Measurements from ENCODE around the gene HGF.

Gene HGF

DNA sequence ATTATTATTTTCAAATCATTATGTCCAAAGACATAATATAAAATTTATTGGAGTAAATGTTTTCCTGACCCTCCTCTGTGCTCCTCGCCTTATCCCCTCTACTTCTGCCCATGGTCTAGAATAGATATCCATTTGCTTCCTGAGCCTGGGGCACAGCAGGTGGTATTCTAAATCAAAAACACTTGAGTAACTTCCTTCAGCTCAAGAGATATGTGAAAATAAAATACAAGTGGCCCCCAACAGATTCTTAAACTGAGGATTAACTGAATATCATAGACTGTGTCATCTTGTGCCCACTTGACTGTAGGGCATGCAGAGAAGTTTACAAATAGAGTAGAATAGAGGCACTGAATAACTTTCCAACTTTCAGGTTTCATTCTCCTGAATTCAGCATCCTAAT, 59.1 kb downstream of the HGF start:
- no peak overlapping the region for H3K4me3 ChIP-seq (ENCODE audit: low read depth in 1 of 2, low read length in 2 of 2)
- H3K9me3 ChIP-seq (ENCODE audit: control insufficient read depth in 1 of 2, low read length in 2 of 2): no peaks in the 10 kb centered on the region
- H3K27me3 ChIP-seq (ENCODE audit: low read depth, low read length): no peaks in the 10 kb centered on the region
- H3K27ac ChIP-seq (ENCODE audit: low read length): no peak overlapping the region
- no peaks in the 10 kb centered on the region for H3K4me1 ChIP-seq (ENCODE audit: control insufficient read depth in 1 of 2, insufficient read depth in 2 of 2, low read length in 2 of 2)
- H3K36me3 ChIP-seq (ENCODE audit: control insufficient read depth in 1 of 2, insufficient read depth in 2 of 2, low read length in 2 of 2): no peaks in the 10 kb centered on the region

DNA sequence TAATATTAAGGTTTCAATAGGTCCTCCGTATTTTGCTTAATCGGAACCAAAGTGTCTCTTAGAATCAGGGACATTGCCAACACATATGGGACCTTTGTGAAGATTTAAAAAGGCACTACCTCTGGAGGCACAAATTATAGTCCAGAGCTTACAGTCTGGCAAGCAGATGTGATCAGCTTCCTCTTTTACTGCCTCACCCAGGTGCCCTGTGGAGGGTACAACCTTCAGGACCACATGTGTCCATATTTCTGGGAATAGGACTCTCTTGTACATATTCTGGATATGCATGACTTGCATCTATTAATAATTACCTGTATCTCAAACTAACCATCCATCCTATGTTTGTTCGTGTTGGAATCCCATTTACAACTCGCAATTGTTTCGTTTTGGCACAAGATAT, 60.0 kb downstream of the HGF start:
- H3K27me3 ChIP-seq (ENCODE audit: low read depth, low read length): no peaks in the 10 kb centered on the region
- no peak overlapping the region for H3K4me3 ChIP-seq (ENCODE audit: low read depth in 1 of 2, low read length in 2 of 2)
- no peaks in the 10 kb centered on the region for H3K4me1 ChIP-seq (ENCODE audit: control insufficient read depth in 1 of 2, insufficient read depth in 2 of 2, low read length in 2 of 2)
- no peak overlapping the region for H3K27ac ChIP-seq (ENCODE audit: low read length)
- H3K36me3 ChIP-seq (ENCODE audit: control insufficient read depth in 1 of 2, insufficient read depth in 2 of 2, low read length in 2 of 2): no peaks in the 10 kb centered on the region
- no peaks in the 10 kb centered on the region for H3K9me3 ChIP-seq (ENCODE audit: control insufficient read depth in 1 of 2, low read length in 2 of 2)

DNA sequence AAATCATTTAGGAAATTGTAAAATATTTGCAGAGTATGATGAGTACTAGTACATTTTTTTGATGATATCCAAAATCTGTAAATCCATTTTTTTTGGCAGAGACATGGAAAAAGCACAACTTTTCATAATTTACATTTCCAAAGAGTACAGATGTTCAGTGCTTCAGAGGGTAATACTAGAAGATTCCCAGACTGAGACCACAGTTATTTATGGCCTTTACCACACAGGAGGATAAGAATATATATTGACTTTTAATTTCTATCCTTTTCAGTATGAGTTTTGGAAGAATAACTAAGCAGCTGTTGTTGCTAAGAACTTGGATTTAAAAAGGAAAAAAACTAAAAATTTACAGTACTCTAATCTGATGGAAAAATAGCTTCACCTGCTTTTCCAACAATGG, 61.9 kb downstream of the HGF start:
- no peak overlapping the region for H3K4me3 ChIP-seq (ENCODE audit: low read depth in 1 of 2, low read length in 2 of 2)
- no peaks in the 10 kb centered on the region for H3K36me3 ChIP-seq (ENCODE audit: control insufficient read depth in 1 of 2, insufficient read depth in 2 of 2, low read length in 2 of 2)
- H3K9me3 ChIP-seq (ENCODE audit: control insufficient read depth in 1 of 2, low read length in 2 of 2): no peaks in the 10 kb centered on the region
- no peak overlapping the region for H3K27ac ChIP-seq (ENCODE audit: low read length)
- no peaks in the 10 kb centered on the region for H3K27me3 ChIP-seq (ENCODE audit: low read depth, low read length)
- H3K4me1 ChIP-seq (ENCODE audit: control insufficient read depth in 1 of 2, insufficient read depth in 2 of 2, low read length in 2 of 2): no peaks in the 10 kb centered on the region

DNA sequence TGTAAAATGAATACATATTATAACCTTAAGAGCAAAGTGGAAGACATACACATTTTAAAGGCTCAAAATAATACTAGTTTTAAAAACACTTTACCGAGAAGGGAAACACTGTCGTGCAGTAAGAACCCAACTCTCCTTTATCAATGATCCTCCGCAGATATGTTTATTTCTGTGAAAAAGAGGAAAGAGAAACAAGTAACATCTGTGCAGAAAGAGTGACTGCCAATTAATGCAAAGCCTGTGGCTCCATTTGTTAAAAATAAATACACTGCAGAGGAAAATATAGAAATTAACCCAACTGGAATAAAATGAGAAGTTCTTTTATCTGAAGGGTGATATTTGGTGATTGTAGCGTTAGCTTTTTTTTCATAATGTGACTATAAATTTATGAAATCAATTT, 62.7 kb downstream of the HGF start:
- Histone ChIP-seq H3K36me3 (ENCODE audit: control insufficient read depth in 1 of 2, insufficient read depth in 2 of 2, low read length in 2 of 2) (no peaks in the 10 kb centered on the region), H3K4me1 (ENCODE audit: control insufficient read depth in 1 of 2, insufficient read depth in 2 of 2, low read length in 2 of 2) (no peaks in the 10 kb centered on the region), H3K4me3 (ENCODE audit: low read depth in 1 of 2, low read length in 2 of 2) (no peak overlapping the region), H3K9me3 (ENCODE audit: control insufficient read depth in 1 of 2, low read length in 2 of 2) (no peaks in the 10 kb centered on the region), H3K27ac (ENCODE audit: low read length) (no peak overlapping the region), H3K27me3 (ENCODE audit: low read depth, low read length) (no peaks in the 10 kb centered on the region)

DNA sequence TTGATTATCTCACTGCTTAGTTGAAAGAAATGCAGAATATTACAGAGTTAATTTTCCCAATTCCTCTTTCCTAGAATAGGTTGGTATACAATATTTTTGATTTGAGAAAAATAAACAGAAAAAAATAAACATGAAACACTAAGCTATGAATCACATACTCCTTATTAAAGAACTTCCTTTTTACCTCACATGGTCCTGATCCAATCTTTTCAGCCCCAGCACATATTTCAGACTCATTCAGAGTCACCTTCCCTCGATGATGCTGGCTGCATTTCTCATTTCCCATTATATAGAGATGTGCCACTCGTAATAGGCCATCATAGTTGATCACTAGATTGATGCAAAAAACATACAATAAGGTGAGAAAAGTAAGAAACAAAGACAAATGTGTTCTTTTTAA, 64.6 kb downstream of the HGF start:
- H3K27ac ChIP-seq (ENCODE audit: low read length): no peak overlapping the region
- H3K4me1 ChIP-seq (ENCODE audit: control insufficient read depth in 1 of 2, insufficient read depth in 2 of 2, low read length in 2 of 2): no peaks in the 10 kb centered on the region
- H3K27me3 ChIP-seq (ENCODE audit: low read depth, low read length): no peaks in the 10 kb centered on the region
- no peak overlapping the region for H3K4me3 ChIP-seq (ENCODE audit: low read depth in 1 of 2, low read length in 2 of 2)
- H3K9me3 ChIP-seq (ENCODE audit: control insufficient read depth in 1 of 2, low read length in 2 of 2): no peaks in the 10 kb centered on the region
- no peaks in the 10 kb centered on the region for H3K36me3 ChIP-seq (ENCODE audit: control insufficient read depth in 1 of 2, insufficient read depth in 2 of 2, low read length in 2 of 2)

DNA sequence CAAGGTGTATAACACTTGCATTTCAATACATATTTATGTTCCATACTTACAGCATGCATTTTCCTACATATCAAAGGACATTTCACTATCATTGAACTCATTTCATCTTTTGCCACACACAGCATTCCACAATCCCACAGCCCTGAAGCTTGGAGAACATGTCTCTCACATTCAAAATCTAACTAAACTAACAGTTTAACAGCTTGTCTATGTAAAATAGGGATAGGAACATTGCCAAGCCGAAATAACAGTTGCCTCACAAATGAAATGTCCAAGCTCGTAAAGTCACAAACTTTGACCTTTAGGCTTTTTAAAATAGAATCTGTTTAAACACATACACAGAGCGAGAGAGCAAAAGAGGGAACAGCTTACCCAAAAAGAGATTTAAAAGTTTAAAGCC, 65.3 kb downstream of the HGF start:
- H3K4me1 ChIP-seq (ENCODE audit: control insufficient read depth in 1 of 2, insufficient read depth in 2 of 2, low read length in 2 of 2): no peaks in the 10 kb centered on the region
- H3K27ac ChIP-seq (ENCODE audit: low read length): no peak overlapping the region
- no peak overlapping the region for H3K4me3 ChIP-seq (ENCODE audit: low read depth in 1 of 2, low read length in 2 of 2)
- no peaks in the 10 kb centered on the region for H3K9me3 ChIP-seq (ENCODE audit: control insufficient read depth in 1 of 2, low read length in 2 of 2)
- H3K36me3 ChIP-seq (ENCODE audit: control insufficient read depth in 1 of 2, insufficient read depth in 2 of 2, low read length in 2 of 2): no peaks in the 10 kb centered on the region
- no peaks in the 10 kb centered on the region for H3K27me3 ChIP-seq (ENCODE audit: low read depth, low read length)

DNA sequence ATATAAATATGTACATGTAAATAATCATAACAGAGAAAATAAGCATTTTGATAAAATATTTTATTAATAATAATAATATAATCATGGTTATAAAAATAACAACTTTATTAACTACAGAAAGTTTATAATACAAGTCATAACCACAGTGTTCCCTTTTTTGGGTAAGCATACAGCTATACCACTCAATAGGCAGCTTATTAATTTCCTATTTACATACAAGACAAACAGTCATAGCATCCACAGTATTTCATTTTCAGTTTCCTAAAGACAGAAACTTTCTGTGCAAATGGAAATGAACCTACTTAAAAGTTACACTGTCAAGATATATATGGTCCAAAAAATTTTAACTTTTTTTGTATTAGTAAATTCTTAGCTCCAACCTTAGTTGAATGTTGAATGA, 70.9 kb downstream of the HGF start:
- Histone ChIP-seq H3K4me3 (ENCODE audit: low read depth in 1 of 2, low read length in 2 of 2) (no peak overlapping the region), H3K27me3 (ENCODE audit: low read depth, low read length) (no peaks in the 10 kb centered on the region), H3K4me1 (ENCODE audit: control insufficient read depth in 1 of 2, insufficient read depth in 2 of 2, low read length in 2 of 2) (no peaks in the 10 kb centered on the region), H3K9me3 (ENCODE audit: control insufficient read depth in 1 of 2, low read length in 2 of 2) (no peaks in the 10 kb centered on the region), H3K36me3 (ENCODE audit: control insufficient read depth in 1 of 2, insufficient read depth in 2 of 2, low read length in 2 of 2) (no peaks in the 10 kb centered on the region), H3K27ac (ENCODE audit: low read length) (no peak overlapping the region)

DNA sequence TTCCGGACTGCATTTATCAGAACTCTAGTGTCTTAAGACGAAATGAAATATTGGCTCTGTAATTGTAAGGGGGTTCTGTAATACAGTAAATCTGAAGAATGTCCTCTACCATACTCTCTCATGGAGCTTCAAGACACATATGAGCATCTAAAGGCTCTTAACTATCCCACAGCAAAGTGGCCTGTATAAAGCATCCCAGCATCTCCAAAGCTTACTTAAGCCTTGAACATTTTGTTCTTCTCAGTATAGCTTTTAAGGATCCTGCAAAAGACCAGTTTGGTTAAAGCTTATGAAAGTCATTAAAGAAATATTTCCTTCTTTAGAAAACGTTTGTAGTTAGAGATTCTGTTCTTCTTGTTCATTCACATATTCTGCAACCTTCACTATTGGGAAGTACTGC, 75.1 kb downstream of the HGF start:
- H3K27me3 ChIP-seq (ENCODE audit: low read depth, low read length): no peaks in the 10 kb centered on the region
- H3K27ac ChIP-seq (ENCODE audit: low read length): no peak overlapping the region
- no peaks in the 10 kb centered on the region for H3K36me3 ChIP-seq (ENCODE audit: control insufficient read depth in 1 of 2, insufficient read depth in 2 of 2, low read length in 2 of 2)
- no peak overlapping the region for H3K4me3 ChIP-seq (ENCODE audit: low read depth in 1 of 2, low read length in 2 of 2)
- H3K4me1 ChIP-seq (ENCODE audit: control insufficient read depth in 1 of 2, insufficient read depth in 2 of 2, low read length in 2 of 2): no peaks in the 10 kb centered on the region
- H3K9me3 ChIP-seq (ENCODE audit: control insufficient read depth in 1 of 2, low read length in 2 of 2): no peaks in the 10 kb centered on the region

DNA sequence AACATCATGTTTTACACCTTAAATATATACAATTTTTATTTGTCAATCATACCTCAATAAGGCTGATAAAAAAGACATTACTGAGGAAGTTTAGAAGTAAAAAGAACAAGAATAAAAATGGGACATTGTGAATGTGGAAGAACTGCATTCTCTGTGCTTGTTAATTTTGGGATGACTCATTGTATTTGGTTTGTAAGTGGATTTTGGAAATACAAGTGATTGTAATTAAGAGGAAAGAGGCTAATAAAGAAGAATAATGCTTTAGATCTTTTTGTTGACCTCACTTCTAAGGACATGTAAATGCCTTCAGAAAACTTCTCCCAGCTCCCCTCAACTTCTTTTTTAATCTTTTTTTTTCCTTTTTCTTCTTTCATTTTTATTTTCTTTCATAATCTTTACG, 76.0 kb downstream of the HGF start:
- no peaks in the 10 kb centered on the region for H3K36me3 ChIP-seq (ENCODE audit: control insufficient read depth in 1 of 2, insufficient read depth in 2 of 2, low read length in 2 of 2)
- no peaks in the 10 kb centered on the region for H3K9me3 ChIP-seq (ENCODE audit: control insufficient read depth in 1 of 2, low read length in 2 of 2)
- no peak overlapping the region for H3K4me3 ChIP-seq (ENCODE audit: low read depth in 1 of 2, low read length in 2 of 2)
- H3K4me1 ChIP-seq (ENCODE audit: control insufficient read depth in 1 of 2, insufficient read depth in 2 of 2, low read length in 2 of 2): no peaks in the 10 kb centered on the region
- no peak overlapping the region for H3K27ac ChIP-seq (ENCODE audit: low read length)
- no peaks in the 10 kb centered on the region for H3K27me3 ChIP-seq (ENCODE audit: low read depth, low read length)

DNA sequence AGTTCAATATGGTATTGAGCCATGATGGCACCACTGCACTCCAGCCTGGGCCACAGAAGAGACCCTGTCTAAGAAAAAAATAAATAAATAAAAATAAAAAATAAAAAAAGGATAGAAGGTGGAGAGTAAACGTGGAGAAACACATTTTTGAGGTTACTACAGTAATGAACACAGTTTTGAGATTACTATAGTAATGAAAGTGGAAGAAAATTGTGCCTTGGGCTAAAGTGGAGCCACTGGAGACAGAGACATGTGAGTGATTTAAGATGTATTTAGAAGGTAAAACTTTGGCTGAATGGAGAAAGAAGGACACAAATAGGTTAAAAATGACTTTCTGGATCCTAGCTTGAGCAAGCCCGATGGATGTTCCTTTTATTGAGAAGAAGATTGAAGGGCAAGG, 76.8 kb downstream of the HGF start:
- Histone ChIP-seq H3K9me3 (ENCODE audit: control insufficient read depth in 1 of 2, low read length in 2 of 2) (no peaks in the 10 kb centered on the region), H3K27ac (ENCODE audit: low read length) (no peak overlapping the region), H3K27me3 (ENCODE audit: low read depth, low read length) (no peaks in the 10 kb centered on the region), H3K36me3 (ENCODE audit: control insufficient read depth in 1 of 2, insufficient read depth in 2 of 2, low read length in 2 of 2) (no peaks in the 10 kb centered on the region), H3K4me3 (ENCODE audit: low read depth in 1 of 2, low read length in 2 of 2) (no peak overlapping the region), H3K4me1 (ENCODE audit: control insufficient read depth in 1 of 2, insufficient read depth in 2 of 2, low read length in 2 of 2) (no peaks in the 10 kb centered on the region)

DNA sequence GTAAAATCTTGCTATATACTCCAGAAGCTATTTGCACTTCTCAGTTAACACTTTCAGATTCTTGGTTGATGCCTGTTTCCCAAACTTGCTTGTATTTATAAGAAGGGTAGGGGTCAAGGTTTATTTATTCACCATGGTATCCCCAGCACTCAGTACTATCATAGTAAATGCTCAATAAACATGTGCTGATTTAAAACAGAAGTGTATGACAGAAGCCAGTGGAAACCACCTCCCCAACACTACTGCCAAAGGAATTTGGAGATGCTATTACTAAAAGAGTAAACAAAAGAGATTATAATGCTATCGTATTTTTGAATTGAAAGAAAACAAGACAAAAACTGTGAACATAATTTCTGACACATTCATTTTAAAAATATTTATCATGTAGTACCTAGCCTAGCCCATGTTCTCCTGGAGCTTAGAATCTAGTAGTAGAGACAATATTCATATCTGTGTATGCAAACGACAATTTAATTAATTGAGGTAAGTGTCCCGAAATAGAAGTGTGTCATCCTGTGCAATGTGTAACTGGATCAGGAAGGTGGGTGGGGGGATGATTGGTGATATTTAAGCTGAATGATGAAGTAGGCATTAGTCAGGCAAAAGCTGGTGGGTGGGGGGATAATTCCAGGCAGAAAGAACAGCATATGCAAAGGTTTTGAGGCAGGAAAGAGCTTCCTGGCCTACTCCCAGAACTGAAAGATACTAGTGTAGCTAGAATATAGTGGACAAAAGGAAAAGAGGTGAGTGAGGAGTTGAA, 77.5 kb downstream of the HGF start:
- Histone ChIP-seq H3K9me3 (ENCODE audit: control insufficient read depth in 1 of 2, low read length in 2 of 2) (no peaks in the 10 kb centered on the region), H3K27ac (ENCODE audit: low read length) (no peak overlapping the region), H3K4me1 (ENCODE audit: control insufficient read depth in 1 of 2, insufficient read depth in 2 of 2, low read length in 2 of 2) (no peaks in the 10 kb centered on the region), H3K27me3 (ENCODE audit: low read depth, low read length) (no peaks in the 10 kb centered on the region), H3K4me3 (ENCODE audit: low read depth in 1 of 2, low read length in 2 of 2) (no peak overlapping the region), H3K36me3 (ENCODE audit: control insufficient read depth in 1 of 2, insufficient read depth in 2 of 2, low read length in 2 of 2) (no peaks in the 10 kb centered on the region)

DNA sequence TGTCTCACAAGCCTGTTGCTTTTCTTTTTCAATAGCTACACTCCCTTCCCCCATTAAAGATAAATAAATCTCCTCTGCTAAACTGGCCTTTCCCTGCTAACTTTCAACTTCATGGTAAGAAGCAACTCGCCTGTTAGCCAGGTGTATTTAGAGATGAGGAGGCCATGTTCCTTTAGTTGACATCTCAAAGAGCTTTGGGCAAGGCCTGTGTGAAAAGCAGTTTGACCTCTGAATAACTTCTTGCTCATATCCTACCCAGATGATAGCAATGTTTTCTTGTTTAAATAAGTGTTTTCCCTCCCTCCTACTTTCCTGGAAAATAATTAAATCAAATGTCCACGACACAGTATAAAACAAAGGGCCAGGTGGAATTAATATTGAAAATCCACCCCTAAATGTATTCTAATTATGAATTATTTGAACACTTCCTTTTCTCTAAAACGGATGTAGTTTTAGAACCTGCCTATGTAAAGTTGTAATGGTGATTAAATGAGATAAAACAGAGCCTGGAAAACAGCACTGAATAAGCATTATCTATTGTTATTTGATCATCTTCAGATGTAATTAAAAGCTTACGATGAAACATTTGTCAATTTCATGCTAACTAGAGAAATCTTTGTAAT, 78.5 kb downstream of the HGF start:
- H3K9me3 ChIP-seq (ENCODE audit: control insufficient read depth in 1 of 2, low read length in 2 of 2): no peaks in the 10 kb centered on the region
- no peaks in the 10 kb centered on the region for H3K4me1 ChIP-seq (ENCODE audit: control insufficient read depth in 1 of 2, insufficient read depth in 2 of 2, low read length in 2 of 2)
- no peak overlapping the region for H3K4me3 ChIP-seq (ENCODE audit: low read depth in 1 of 2, low read length in 2 of 2)
- H3K27ac ChIP-seq (ENCODE audit: low read length): no peak overlapping the region
- no peaks in the 10 kb centered on the region for H3K36me3 ChIP-seq (ENCODE audit: control insufficient read depth in 1 of 2, insufficient read depth in 2 of 2, low read length in 2 of 2)
- no peaks in the 10 kb centered on the region for H3K27me3 ChIP-seq (ENCODE audit: low read depth, low read length)
